Tibial artery (tissue), 4 donors: ENCODE data around the gene CDC42BPG.

Experiments
- DNase-seq, 2 donors: peaks; one replicate each; pipeline ENCODE4 v3.0.0-alpha.2; 2019
- H3K27ac ChIP-seq, 2 donors: fragments of 200-600 bp; sonication (generic) in 1 of 2; 1 replicate in 1 of 2; 2 replicates in 1 of 2; pipeline ENCODE4 v1.5.1; 2018 to 2019; ENCODE audit warnings: mild to moderate bottlenecking in 1 of 2
- H3K27me3 ChIP-seq, 2 donors: fragments of 200-600 bp; sonication (generic) in 1 of 2; one replicate each; pipeline versions ENCODE4 v1.5.1 to v1.6.0; 2016 to 2019
- H3K36me3 ChIP-seq, 3 donors: fragments of 200-600 bp; sonication (generic) in 2 of 3; one replicate each; pipeline ENCODE4 v1.5.1; 2016 to 2019; ENCODE audit warnings: mild to moderate bottlenecking in 2 of 3
- H3K4me1 ChIP-seq, 4 donors: fragments of 200-600 bp; sonication (generic) in 2 of 4; 1 replicate in 3 of 4; 2 replicates in 1 of 4; pipeline ENCODE4 v1.5.1; 2016 to 2019
- H3K4me3 ChIP-seq, 2 donors: fragments of 200-600 bp; sonication (generic) in 1 of 2; 1 replicate in 1 of 2; 2 replicates in 1 of 2; pipeline ENCODE4 v1.5.1; 2018 to 2019; ENCODE audit warnings: mild to moderate bottlenecking in 2 of 2
- H3K9me3 ChIP-seq, 3 donors: fragments of 200-600 bp; sonication (generic) in 1 of 3; one replicate each; pipeline ENCODE4 v1.5.1; 2016 to 2019
- intact Hi-C: fragments of 100-400 bp; cut with DNase I; formaldehyde crosslinking; loops from one replicate; pipeline ENCODE4 v1.15.0; 2023; ENCODE audit warnings: low total_unique reads
- TF ChIP-seq, protein P1 (sequence below), 2 experiments: fragments of 200-600 bp in 1 of 2; fragments of 450-650 bp in 1 of 2; IDR thresholded peaks; one replicate each; pipeline ENCODE4 v1.5.1; 2017 to 2019; ENCODE audit warnings: antibody characterized with exemption in 2 of 2, mild to moderate bottlenecking in 1 of 2, moderate library complexity in 1 of 2

CDC42BPG gene

DNA sequence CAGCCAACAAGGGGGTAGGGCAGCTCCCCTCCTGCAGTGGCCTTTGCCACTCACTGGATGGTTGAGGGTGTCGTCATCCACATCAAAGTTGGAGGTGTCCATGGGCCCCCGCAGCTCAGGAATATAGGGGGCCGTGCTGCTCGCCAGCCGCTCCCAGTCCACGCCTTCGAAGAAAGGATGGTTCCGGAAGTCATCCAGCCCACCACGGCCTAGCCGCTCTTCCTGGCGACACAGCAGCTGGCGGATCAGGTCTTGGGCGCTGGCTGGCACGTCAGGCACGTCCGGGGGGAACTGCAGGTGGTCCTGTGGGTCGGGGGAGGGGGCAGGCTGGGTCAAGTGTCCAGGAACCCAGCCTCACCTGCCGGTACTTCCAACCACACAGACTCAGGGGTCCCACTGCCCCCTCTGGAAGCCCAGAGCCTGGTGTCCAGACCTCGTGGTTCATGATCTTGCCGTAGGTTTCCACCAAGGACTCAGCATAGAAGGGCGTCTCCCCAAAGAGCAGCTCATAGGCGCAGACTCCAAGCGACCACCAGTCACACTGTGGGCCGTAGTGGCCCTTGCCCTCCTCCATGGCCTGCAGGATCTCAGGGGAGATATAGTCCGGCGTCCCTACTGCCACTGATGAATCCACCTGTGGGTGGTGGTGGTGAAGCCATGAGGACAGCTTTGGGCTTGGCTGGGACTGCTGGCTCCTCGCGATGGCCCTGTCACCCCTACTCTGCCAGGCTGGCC lies 5.7 kb downstream of the CDC42BPG start:
- no peak overlapping the region for H3K4me3 ChIP-seq
- no peaks in the 10 kb centered on the region for H3K9me3 ChIP-seq
- intact Hi-C loops = no loop called here
- H3K27ac ChIP-seq = no peak overlapping the region
- H3K36me3 ChIP-seq = peaks cover 0 to 39% (median 0%) of the 10 kb centered on the region in 3 donors
- no peaks in the 10 kb centered on the region for H3K27me3 ChIP-seq
- TF ChIP-seq, protein P1, sequence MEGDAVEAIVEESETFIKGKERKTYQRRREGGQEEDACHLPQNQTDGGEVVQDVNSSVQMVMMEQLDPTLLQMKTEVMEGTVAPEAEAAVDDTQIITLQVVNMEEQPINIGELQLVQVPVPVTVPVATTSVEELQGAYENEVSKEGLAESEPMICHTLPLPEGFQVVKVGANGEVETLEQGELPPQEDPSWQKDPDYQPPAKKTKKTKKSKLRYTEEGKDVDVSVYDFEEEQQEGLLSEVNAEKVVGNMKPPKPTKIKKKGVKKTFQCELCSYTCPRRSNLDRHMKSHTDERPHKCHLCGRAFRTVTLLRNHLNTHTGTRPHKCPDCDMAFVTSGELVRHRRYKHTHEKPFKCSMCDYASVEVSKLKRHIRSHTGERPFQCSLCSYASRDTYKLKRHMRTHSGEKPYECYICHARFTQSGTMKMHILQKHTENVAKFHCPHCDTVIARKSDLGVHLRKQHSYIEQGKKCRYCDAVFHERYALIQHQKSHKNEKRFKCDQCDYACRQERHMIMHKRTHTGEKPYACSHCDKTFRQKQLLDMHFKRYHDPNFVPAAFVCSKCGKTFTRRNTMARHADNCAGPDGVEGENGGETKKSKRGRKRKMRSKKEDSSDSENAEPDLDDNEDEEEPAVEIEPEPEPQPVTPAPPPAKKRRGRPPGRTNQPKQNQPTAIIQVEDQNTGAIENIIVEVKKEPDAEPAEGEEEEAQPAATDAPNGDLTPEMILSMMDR (IDR thresholded peaks at IDR 0.05) = no peak
- DNase-seq = no peak
- peaks cover 0 to 13% (median 0%) of the 10 kb centered on the region in 4 donors for H3K4me1 ChIP-seq

DNA sequence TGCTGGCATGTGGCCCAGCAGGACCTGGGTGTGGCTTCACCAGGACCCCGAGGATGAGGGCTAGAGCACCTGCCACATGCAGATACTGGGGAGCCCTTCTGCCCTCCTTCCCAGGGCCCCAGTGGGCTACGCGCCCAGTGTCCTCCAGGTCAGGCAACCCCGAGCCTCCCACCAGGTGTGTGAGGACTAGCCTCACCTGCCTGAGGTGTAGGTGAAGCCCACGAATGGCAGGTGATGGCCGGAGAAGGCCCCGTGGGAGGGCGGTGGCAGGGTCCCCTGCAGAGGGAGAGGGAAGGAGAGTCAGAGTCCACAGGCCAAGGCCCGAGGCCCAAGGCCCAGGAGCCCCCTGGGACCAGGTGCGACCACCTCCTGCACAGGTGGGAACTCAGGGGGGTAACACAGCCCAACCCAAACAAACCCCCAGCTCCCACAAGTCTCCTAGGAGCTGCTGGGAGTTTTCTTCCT lies 6.5 kb downstream of the CDC42BPG start:
- TF ChIP-seq, protein P1 (IDR thresholded peaks at IDR 0.05) = no peak
- H3K36me3 ChIP-seq = peaks cover 0 to 48% (median 0%) of the 10 kb centered on the region in 3 donors
- DNase-seq = no peak
- no peak overlapping the region for H3K4me3 ChIP-seq
- H3K27ac ChIP-seq = no peak overlapping the region
- intact Hi-C loops = no loop called here
- H3K9me3 ChIP-seq = no peaks in the 10 kb centered on the region
- H3K27me3 ChIP-seq = no peaks in the 10 kb centered on the region
- peaks cover 0 to 13% (median 0%) of the 10 kb centered on the region in 4 donors for H3K4me1 ChIP-seq

DNA sequence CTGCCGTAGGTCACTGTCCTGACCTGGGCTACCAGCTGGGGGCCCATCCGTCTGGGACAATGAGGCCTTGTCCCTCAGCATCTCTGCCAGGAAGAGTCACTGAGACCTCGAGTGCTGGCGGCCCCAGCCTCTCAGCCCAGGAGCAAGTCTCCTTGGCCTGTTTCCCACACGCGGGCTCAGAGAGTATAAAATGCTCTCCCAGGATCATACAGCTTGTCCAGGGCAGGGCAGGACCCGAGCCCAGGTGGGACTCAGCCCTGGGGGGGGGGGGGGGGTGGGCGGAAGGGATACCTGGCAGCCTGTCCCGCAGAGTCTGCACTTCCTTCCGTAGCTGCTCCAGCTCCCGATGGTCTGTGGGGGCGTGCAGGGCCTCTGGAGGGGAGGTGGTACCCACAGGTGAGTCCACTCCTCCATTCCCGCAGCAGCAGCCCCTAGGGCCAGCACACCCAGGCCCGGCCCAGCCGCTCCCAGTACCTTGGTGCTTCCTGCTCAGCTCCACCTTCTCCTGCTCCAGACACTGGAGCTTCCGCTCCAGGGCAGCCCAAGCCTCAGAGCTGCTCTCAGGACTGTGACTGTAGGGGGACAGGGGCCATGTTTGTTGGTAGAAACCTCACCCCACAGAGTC lies 7.9 kb downstream of the CDC42BPG start:
- Histone ChIP-seq H3K36me3 (peaks cover 0 to 61% (median 0%) of the 10 kb centered on the region in 3 donors), H3K27me3 (no peaks in the 10 kb centered on the region), H3K4me1 (peaks cover 0 to 13% (median 0%) of the 10 kb centered on the region in 4 donors), H3K4me3 (no peak overlapping the region), H3K9me3 (no peaks in the 10 kb centered on the region), H3K27ac (no peak overlapping the region)
- no peak for DNase-seq
- TF ChIP-seq, protein P1 (IDR thresholded peaks at IDR 0.05) = no peak
- intact Hi-C loops = no loop called here

DNA sequence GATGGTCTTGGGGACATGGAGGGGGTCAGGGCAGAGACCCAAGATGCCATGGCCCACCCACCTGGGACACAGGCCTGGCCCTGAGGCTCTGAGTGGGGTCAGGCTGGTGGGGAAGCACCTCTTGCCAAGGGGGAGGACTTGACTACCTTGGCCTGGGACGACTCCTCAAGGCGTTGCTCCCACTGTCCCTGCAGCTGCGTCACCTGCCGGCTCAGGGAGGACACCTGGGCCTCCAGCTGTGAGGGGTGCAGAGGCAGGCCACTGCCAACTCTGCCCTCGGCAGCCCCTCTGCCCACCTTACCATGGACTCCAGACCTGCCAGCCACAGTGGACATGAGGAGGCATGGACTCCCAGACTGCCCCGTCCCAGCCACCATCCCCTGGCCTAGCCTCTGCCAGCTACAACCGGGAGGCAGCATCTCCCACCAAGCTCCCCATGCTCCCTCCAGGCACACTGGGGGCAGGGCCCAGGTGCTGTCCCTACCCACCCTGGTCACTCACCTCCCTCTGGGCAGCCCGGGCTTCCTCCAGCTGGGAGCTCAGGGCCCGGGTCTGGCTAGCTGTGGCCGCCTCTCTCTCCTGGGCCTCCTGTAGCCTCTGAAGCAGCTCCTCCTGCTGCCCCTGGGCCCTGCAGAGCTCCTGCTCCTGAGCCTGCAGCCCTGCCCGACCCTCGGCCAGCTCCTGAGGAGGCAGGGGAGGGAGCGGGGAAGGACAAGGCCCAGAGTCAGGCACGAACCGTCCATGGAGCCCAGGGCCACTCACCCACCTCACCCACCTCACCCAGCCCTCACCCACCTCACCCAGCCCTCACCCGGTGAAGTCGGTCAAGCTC lies 8.6 kb downstream of the CDC42BPG start:
- peaks cover 0 to 67% (median 0%) of the 10 kb centered on the region in 3 donors for H3K36me3 ChIP-seq
- H3K4me1 ChIP-seq = peaks cover 0 to 13% (median 0%) of the 10 kb centered on the region in 4 donors
- no peaks in the 10 kb centered on the region for H3K27me3 ChIP-seq
- no peak overlapping the region for H3K4me3 ChIP-seq
- TF ChIP-seq, protein P1 (IDR thresholded peaks at IDR 0.05) = no peak
- no peak overlapping the region for H3K27ac ChIP-seq
- H3K9me3 ChIP-seq = no peaks in the 10 kb centered on the region
- intact Hi-C loops = no loop called here
- no peak for DNase-seq

GRCh38 chr11:64834723-64835615 lies 9.5 kb downstream of the CDC42BPG start:
- H3K4me3 ChIP-seq = no peak overlapping the region
- no peaks in the 10 kb centered on the region for H3K9me3 ChIP-seq
- no peak for DNase-seq
- H3K4me1 ChIP-seq = peaks cover 0 to 13% (median 0%) of the 10 kb centered on the region in 4 donors
- TF ChIP-seq, protein P1 (IDR thresholded peaks at IDR 0.05) = no peak
- intact Hi-C loops = no loop called here
- no peak overlapping the region for H3K27ac ChIP-seq
- H3K36me3 ChIP-seq = peaks cover 0 to 69% (median 0%) of the 10 kb centered on the region in 3 donors
- no peaks in the 10 kb centered on the region for H3K27me3 ChIP-seq
